Measurements from ENCODE around the gene CASZ1. TPM values are rescaled to one million over a fixed set of nuclear protein-coding genes. Genes with fewer than 3 reads are reported as not detected.

The CASZ1 gene
- total and polyA plus RNA-seq, 9 of the 15 experiments (the other 6 are each of a cell fraction or from before 2014, with no cell fraction given): 0.01 to 4.0 (median 0.76) TPM; not detected in 1

- no peak for TF ChIP-seq ZBTB8A (IDR thresholded peaks at IDR 0.05; ENCODE audit: partially characterized antibody)
Observed at GRCh38 chr1:10589074-10589473, 207.4 kb downstream of the CASZ1 start (continued).

GRCh38 chr1:10588640-10589039 is 207.8 kb downstream of the CASZ1 start:
- intact Hi-C loops (cut with micrococcal nuclease): no loop called here
- DNase-seq (ENCODE audit: extremely low read depth in 1 of 4, low spot score in 3 of 4) (no peak), ATAC-seq (no peak), FAIRE-seq (no peak)
- TF ChIP-seq IRF1 (CRISPR knock-in tag; IDR thresholded peaks at IDR 0.05; ENCODE audit: borderline replicate concordance) (no peak), FOXJ3 (CRISPR knock-in tag; IDR thresholded peaks at IDR 0.05) (no peak), ZNF316 (IDR thresholded peaks at IDR 0.05) (peak; percentile 58; the same call in 1 of the 2 replicates), DDX20 (tag; IDR thresholded peaks at IDR 0.05; ENCODE audit: low read depth) (no peak), CREB1 (IDR thresholded peaks at IDR 0.05) (no peak), CREB1 (CRISPR knock-in tag; IDR thresholded peaks at IDR 0.05) (no peak), C11orf30 (IDR thresholded peaks at IDR 0.05; ENCODE audit: low read depth) (peak; percentile 26; the same call in 1 of the 2 replicates), EP400 (IDR thresholded peaks at IDR 0.05) (no peak), MAFF (IDR thresholded peaks at IDR 0.05; ENCODE audit: low read length) (peak; percentile 16; the same call in 1 of the 2 replicates)
- no peaks in the 10 kb centered on the region for H3K36me3 ChIP-seq (ENCODE audit: control insufficient read depth, insufficient read depth, low read length)
- no peak overlapping the region for H3K27ac ChIP-seq (ENCODE audit: extremely low read depth, low read depth, low read length)
- no TSS peak for BruUV-seq (replicated peaks)
- ChIA-PET POLR2A (interaction anchor here (0.5 to 0.9 kb wide), 3 partner anchors 9 to 158 kb away, joined by 3 to 6 read pairs (median 4); partner anchors contain the start of gene CENPS), CTCF (ENCODE audit: low intra/inter-chr PET ratio) (no interaction called here)
- H3K9ac ChIP-seq (ENCODE audit: insufficient read depth in 1 of 2, low read depth in 2 of 2, low read length in 2 of 2): no peak overlapping the region
- no peaks in the 10 kb centered on the region for H3K79me2 ChIP-seq (ENCODE audit: control insufficient read depth, insufficient read depth, low read length)
- no peaks in the 10 kb centered on the region for H3K4me1 ChIP-seq (replicated peaks in 1 of 2; ENCODE audit: control insufficient read depth in 2 of 2, insufficient read depth in 2 of 2, low read length in 2 of 2)
- in situ Hi-C loops (cut with MboI): no loop called here
- H3K9me1 ChIP-seq (ENCODE audit: control insufficient read depth, insufficient read depth, low read length): no peaks in the 10 kb centered on the region
- no peaks in the 10 kb centered on the region for H3K27me3 ChIP-seq (ENCODE audit: control insufficient read depth in 2 of 2, insufficient read depth in 2 of 2, low read length in 2 of 2)
- no peak overlapping the region for H2AFZ ChIP-seq (ENCODE audit: low read depth, low read length)
- H4K20me1 ChIP-seq (replicated peaks; ENCODE audit: control insufficient read depth, insufficient read depth, low read length): no peaks in the 10 kb centered on the region
- 82% methylated on average over 5 of the region's 5 CpGs for WGBS (ENCODE audit: insufficient coverage, low coverage, missing lambda C conversion rate)
- no peak overlapping the region for H3K4me3 ChIP-seq
- no peaks in the 10 kb centered on the region for H3K9me3 ChIP-seq (replicated peaks; ENCODE audit: control insufficient read depth, insufficient read depth, low read depth, low read length)
- no peak overlapping the region for H3K4me2 ChIP-seq (ENCODE audit: insufficient read depth, low read length)

Small RNA genes lying within 50 kb of the gene (small RNA-seq; reads per million reads assigned to genes)
- not detected for gene RN7SL614P

Other genes with a start within 250 kb of the CASZ1 start
- gene TARDBP, start 216.0 kb upstream of the CASZ1 start, total RNA-seq (2014; rRNA removed): 129 TPM in 2 replicates
- gene TARDBP, start 216.0 kb upstream of the CASZ1 start, total RNA-seq (2014; rRNA removed; fragmentation: Illumina TruSeq; extraction: Trizol): 176 and 198 TPM in 2 replicates
- gene TARDBP, start 216.0 kb upstream of the CASZ1 start, total RNA-seq (2015; rRNA removed; fragmentation: Illumina TruSeq; extraction: Trizol): 206 and 220 TPM in 2 replicates
- gene TARDBP, start 216.0 kb upstream of the CASZ1 start, total RNA-seq (2021): 211 and 243 TPM in 2 replicates
- 220 and 244 TPM in 2 replicates for gene TARDBP, start 216.0 kb upstream of the CASZ1 start, polyA plus RNA-seq (2011; rRNA removed)
- 358 and 487 TPM in 2 replicates for gene TARDBP, start 216.0 kb upstream of the CASZ1 start, polyA plus RNA-seq (2014; fragmentation: Illumina TruSeq; extraction: Trizol)
- 100 to 1,000 TPM; 122 to 285 TPM for gene TARDBP, start 216.0 kb upstream of the CASZ1 start, polyA plus RNA-seq (2014; fragmentation: Nextera tagmentation; extraction: Ambion mirVana)
- 403 and 515 TPM in 2 replicates for gene TARDBP, start 216.0 kb upstream of the CASZ1 start, polyA plus RNA-seq (2014; rRNA removed)